Smooth muscle cell of the brain vasculature (primary cell): ENCODE measurements around the gene P2RX4.
"Not testable (repeated sequence)": the region's sequence is repeated elsewhere in the genome, so short reads cannot be mapped to it uniquely, and the experiment has no call there.

Experiments
- DNase-seq: peaks from one replicate; pipeline ENCODE4 v3.0.0-alpha.2; 2012; ENCODE audit warnings: low read depth, low spot score

P2RX4 gene

DNA sequence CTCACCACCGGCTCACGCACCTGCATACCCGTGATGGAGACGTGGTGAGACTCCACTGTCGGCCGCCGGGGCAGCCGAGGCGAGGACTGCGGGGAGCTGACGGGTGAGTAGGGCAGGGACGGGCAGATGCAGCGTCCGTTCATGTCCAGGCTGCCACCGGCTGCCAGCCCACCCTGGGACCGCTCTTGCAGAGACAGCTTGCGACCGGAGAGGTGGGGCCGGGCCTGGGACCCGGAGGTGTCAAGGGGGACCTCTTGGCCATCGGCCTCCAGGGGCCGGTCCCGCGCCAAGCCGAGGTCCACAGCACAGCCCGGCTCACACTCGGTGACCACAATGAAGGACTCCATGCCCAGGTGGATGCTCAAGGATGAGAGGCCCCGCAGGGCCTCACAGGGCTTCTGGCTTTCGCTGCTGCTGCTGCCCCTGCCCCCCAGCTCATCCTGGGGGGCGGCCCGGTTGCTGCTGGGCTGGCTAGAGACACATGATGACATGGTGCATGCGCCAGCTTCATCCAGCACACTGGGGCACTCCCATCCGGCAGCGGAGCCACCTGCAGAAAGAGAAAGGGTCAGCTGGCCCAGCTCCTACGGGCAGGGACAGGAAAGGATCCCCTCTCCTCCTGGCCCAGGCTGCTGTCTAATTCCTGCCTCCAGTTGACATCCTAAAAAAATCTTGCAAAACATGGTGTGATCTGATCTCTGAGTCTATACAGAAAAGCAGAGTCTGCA lies 64.3 kb downstream of the P2RX4 start:
- no peak for DNase-seq

DNA sequence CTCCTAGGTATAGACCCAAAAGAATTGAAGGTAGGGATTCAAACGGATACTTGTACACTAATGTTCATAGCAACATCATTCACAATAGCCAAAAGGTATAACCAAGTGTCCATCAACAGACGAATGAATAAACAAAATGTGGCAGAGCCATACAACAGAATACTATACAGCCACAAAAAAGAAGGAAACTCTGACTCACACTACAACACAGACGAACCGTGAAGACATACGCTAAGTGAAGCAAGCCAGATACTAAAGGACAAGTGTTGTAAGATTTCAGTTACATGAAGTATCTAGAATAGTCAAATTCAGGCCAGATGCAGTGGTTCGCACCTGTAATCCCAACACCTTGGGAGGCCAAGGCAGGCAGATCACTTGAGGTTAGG lies 67.4 kb downstream of the P2RX4 start:
- no peak for DNase-seq

DNA sequence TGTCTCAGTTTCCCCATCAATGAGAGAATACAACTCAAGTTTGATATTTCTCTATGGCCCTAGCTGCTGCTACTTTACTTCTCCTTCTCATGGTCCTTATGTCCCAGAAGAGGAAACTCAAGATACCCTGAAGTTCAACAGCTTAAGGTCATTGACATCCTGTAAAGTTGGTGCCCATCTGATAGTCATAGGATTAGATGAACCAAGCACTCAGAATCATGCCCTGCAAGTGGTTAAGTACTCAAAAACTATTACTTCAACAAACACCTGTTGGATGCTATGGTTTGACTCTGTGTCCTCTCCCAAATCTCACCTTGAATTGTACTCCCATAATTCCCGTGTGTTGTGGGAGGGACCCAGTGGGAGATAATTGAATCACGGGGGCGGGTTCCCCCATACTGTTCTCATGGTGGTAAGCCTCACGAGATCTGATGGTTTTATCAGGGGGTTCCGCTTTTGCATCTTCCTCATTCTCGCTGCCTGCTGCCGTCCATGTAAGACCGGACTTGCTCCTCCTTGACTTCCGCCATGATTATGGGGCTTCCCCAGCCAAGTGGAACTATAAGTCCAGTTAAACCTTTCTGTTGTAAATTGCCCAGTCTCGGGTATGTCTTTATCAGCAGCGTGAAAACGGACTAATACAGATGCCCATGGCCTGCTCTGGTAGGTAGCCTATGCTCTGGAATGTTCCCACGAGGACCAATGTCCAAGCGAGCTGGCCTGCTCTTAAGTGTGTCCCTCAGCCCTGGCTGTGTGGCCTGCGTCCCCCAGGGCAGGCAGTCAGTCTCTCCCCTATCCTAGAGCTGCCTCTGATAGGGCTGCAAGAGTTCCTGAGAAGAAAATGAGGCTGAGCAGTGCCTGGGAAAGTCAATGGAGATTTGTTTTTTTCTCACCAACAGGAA lies 68.5 kb downstream of the P2RX4 start:
- no peak for DNase-seq

DNA sequence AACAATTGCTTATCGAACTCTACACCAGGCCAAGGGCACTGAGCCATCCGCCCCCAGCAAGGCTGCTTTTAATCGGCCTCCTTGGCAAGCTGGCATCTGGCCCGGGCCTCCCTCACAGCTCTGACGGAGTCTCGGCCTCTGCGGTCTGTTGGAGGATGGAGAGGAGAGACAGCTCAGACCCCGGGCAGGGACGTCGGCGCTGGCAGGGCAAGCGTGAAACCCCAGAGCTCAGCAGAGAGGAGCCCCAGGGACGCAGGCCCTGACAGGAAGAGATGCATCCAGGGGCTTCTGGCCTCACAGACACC lies 69.1 kb downstream of the P2RX4 start:
- DNase-seq, result no peak

DNA sequence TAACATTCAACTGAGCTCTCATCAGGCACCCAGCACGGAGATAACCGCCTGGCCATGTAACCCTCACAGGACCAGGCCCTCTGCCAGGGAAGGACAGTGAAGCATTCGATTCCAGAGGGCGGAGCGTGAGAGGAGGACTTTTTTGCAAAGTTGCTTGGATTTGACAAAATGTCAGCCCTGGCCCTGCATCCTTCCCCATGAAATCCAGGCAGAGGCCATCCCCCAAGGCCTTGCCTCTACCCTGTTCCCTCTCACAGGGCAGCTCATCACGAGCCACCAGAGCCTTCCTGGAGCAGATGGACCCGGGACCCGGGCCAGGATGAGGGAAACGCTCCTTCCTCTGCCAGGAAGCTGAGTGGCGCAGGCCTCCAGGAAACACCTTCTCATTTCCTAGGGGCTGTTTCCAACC lies 69.6 kb downstream of the P2RX4 start:
- DNase-seq, result no peak

DNA sequence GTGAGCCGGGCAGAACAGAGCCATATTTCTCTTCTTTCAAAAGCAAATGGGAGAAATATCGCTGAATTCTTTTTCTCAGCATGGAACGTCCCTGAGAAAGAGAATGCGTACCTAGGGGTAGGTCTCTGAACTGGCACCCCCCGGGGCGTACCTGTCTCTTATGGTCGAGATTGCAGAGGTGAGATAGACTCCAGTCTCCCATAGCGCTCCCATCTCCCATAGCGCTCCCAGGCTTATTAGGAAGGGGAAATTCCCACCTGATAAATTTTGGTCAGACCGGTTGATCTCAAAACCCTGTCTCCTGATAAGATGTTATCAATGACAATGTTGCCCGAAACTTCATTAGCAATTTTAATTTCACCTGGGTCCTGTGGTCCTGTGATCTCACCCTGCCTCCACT lies 70.6 kb downstream of the P2RX4 start:
- not testable (repeated sequence) for DNase-seq

DNA sequence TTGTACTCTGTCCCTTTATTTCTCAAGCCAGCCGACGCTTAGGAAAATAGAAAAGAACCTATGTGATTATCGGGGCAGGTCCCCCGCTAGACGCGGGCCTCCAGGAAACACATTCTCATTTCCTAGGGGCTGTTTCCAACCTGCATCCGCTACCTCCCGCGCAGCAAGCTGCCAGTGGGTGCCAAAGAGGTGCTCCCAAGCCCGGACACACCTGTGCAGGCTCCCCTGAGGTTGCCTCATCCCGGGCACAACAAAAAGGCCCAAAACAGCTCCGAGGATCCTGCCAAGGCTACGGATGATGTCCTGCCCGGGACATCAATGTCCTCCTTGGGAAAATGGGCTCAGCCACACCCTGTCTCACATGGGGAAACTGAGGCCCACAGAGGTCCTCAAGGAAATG lies 71.2 kb downstream of the P2RX4 start:
- not testable (repeated sequence) for DNase-seq

DNA sequence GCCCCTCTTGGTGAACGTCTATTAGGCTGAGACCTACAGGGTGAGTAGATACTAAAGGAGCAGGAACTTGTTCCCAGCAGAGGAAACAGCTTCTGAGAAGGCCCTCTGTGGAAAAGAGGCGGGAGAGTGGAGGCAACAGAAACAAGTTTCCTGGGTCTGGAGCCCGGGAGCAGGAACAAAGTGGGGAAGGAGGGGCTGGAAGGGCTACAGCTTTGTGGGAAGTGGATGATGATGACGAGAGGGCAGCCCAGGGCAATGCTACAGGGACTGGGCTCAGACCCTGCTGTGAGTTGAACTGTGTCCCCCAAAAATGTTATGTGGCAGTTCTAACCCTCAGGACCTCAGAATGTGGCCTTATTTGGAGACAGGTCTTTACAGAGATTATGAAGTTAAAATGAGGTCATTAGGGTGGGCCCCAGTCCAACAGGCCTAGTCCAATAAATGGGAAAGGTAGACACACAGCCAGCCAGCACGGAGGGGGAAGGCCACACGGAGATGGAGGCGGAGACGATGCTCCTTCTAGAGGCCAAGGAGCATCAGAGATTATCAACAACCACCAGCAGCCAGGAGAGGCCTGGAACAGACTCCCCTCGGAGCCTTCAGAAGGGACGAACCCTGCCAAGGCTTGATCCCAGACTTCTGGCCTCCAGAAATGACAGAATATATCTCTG lies 72.3 kb downstream of the P2RX4 start:
- no peak for DNase-seq

DNA sequence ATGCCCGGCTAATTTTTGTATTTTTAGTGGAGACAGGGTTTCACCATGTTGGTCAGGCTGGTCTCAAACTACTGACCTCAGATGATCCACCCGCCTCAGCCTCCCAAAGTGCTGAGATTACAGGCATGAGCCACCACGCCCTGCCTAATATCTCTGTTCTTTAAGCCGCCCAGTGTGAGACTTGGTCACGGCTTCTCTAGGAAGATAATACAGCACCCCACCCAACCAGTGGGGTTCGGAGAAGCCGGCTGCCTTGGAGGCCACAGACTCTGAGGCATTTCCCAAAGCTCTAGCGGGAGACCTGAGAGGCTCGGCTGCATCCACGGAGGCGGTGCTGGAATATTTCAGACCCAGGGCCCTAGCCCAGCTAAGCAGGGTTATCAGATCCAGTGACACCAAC lies 73.0 kb downstream of the P2RX4 start:
- DNase-seq, result not testable (repeated sequence)

DNA sequence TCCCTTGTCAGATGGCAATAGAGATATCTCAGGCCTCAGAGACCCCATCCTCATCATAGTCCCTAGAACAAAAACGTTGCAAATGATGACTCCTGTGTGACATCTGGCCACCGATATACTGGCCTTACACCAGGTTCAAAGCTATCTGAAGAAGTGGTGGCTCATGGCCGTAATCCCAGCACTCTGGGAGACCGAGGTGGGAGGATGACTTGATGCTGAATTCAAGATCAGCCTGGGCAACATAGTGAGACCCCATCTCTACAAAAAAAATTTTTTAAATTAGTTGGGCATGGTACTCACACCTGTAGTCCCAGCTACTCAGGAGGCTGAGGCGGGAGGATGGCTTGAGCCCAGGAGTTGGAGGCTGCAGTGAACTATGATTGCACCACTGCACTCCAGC lies 73.5 kb downstream of the P2RX4 start:
- DNase-seq, result no peak
